B cell (primary cell): ENCODE measurements around the gene DHH. TPM values are rescaled to one million over a fixed set of nuclear protein-coding genes. Genes with fewer than 3 reads are reported as not detected.

ENCODE experiments used
- ATAC-seq: fragments of 200-7000 bp; cut with Tn5 transposase; one replicate; pipeline ENCODE4 v1.10.0; 2021; ENCODE audit warnings: low read depth, mild to moderate bottlenecking, moderate number of reproducible peaks, moderate library complexity
- CTCF ChIA-PET: fragments of 350-600 bp; sonication (Branson Sonifier 250); formaldehyde crosslinking; loops from one replicate; lab custom pipeline; 2021; ENCODE audit warnings: antibody characterized with exemption, inconsistent platforms; lab: Charles Lee
- POLR2A ChIA-PET: fragments of 350-600 bp; sonication (Branson Sonifier 250); formaldehyde crosslinking; loops from one replicate; lab custom pipeline; 2021; ENCODE audit warnings: antibody characterized with exemption; lab: Charles Lee
- DNase-seq: peaks from one replicate; pipeline ENCODE4 v3.0.0; 2013
- H2AFZ ChIP-seq: 2 replicates; pipeline ENCODE4 v1.6.1; 2012; ENCODE audit warnings: mild to moderate bottlenecking, low read depth, low read length; ENCODE audit not compliant: insufficient read depth, poor library complexity, severe bottlenecking
- H3K27ac ChIP-seq, 2 donors: 1 replicate in 1 of 2; 2 replicates in 1 of 2; pipeline ENCODE4 v1.5.1; 2012 to 2013; ENCODE audit warnings: low read length in 2 of 2, mild to moderate bottlenecking in 2 of 2, moderate library complexity in 1 of 2
- H3K27me3 ChIP-seq, 4 experiments: fragments of 200-600 bp in 1 of 4; sonication (generic) in 1 of 4; replicated peaks in 1 of 4; 1 replicate in 2 of 4; 2 replicates in 2 of 4; pipeline versions ENCODE4 v1.6.1 to v1.7.0; 2013 to 2016; ENCODE audit warnings: low read length in 3 of 4, mild to moderate bottlenecking in 2 of 4, mixed read lengths in 1 of 4, moderate library complexity in 1 of 4; ENCODE audit not compliant: insufficient read depth in 4 of 4, control insufficient read depth in 3 of 4; ENCODE audit errors: control extremely low read depth in 1 of 4
- H3K36me3 ChIP-seq, 2 experiments: replicated peaks in 1 of 2; 1 replicate in 1 of 2; 2 replicates in 1 of 2; pipeline versions ENCODE4 v1.6.1 to v1.7.1; 2013; ENCODE audit warnings: low read length in 1 of 2; ENCODE audit not compliant: insufficient read depth in 2 of 2, control insufficient read depth in 1 of 2; ENCODE audit errors: control extremely low read depth in 1 of 2, extremely low read depth in 1 of 2
- H3K4me1 ChIP-seq, 2 donors: fragments of 200-600 bp in 1 of 2; sonication (generic) in 1 of 2; 1 replicate in 1 of 2; 2 replicates in 1 of 2; pipeline versions ENCODE4 v1.5.1 to v1.6.1; 2013 to 2017; ENCODE audit warnings: low read length in 2 of 2; ENCODE audit not compliant: control insufficient read depth in 2 of 2, insufficient read depth in 2 of 2
- H3K4me2 ChIP-seq: replicated peaks from 2 replicates; pipeline ENCODE3; 2012; ENCODE audit warnings: mild to moderate bottlenecking, low read depth, low read length; ENCODE audit not compliant: poor library complexity, severe bottlenecking
- H3K4me3 ChIP-seq, 5 experiments: fragments of 200-600 bp in 1 of 5; sonication (generic) in 1 of 5; 1 replicate in 3 of 5; 2 replicates in 2 of 5; pipeline versions ENCODE4 v1.5.1 to v1.7.0; 2011 to 2016; ENCODE audit warnings: low read length in 4 of 5, mild to moderate bottlenecking in 4 of 5, low read depth in 2 of 5, control low read depth in 1 of 5, moderate library complexity in 1 of 5; ENCODE audit not compliant: insufficient read depth in 1 of 5; ENCODE audit errors: control extremely low read depth in 1 of 5, extremely low read depth in 1 of 5
- H3K79me2 ChIP-seq: fragments of 200-600 bp; sonication (generic); one replicate; pipeline ENCODE4 v1.6.0; 2016; ENCODE audit warnings: low read length; ENCODE audit not compliant: control insufficient read depth, insufficient read depth
- H3K9ac ChIP-seq: fragments of 200-600 bp; sonication (generic); 2 replicates; pipeline ENCODE4 v1.6.1; 2017; ENCODE audit warnings: mild to moderate bottlenecking, low read length, moderate library complexity
- H3K9me3 ChIP-seq, 3 donors: one replicate each; pipeline versions ENCODE4 v1.6.1 to v1.7.1; 2013; ENCODE audit warnings: low read length in 2 of 3; ENCODE audit not compliant: control insufficient read depth in 2 of 3, insufficient read depth in 1 of 3; ENCODE audit errors: control extremely low read depth in 1 of 3
- H4K20me1 ChIP-seq: 2 replicates; pipeline ENCODE4 v1.6.0; 2012; ENCODE audit warnings: mild to moderate bottlenecking, low read length; ENCODE audit not compliant: insufficient read depth, control insufficient read depth, poor library complexity, severe bottlenecking
- H3K27ac Mint-ChIP-seq: one replicate; pipeline ENCODE4 v1.8.0; 2021; ENCODE audit warnings: mixed read lengths
- H3K27me3 Mint-ChIP-seq: one replicate; pipeline ENCODE4 v1.8.0; 2021; ENCODE audit warnings: mixed read lengths
- H3K4me1 Mint-ChIP-seq: one replicate; pipeline ENCODE4 v1.8.0; 2021; ENCODE audit warnings: mixed read lengths
- H3K4me3 Mint-ChIP-seq: one replicate; pipeline ENCODE4 v1.8.0; 2021; ENCODE audit warnings: mixed read lengths
- H3K9me3 Mint-ChIP-seq: one replicate; pipeline ENCODE4 v1.8.0; 2022; ENCODE audit warnings: mixed read lengths; ENCODE audit not compliant: insufficient read depth
- CTCF ChIP-seq: fragments of 200-600 bp; IDR thresholded peaks from one replicate; pipeline ENCODE4 v1.8.0; 2022; ENCODE audit warnings: antibody characterized with exemption, mild to moderate bottlenecking
- EZH2 ChIP-seq: IDR thresholded peaks from 2 replicates; pipeline ENCODE4 v1.6.1; 2012; ENCODE audit warnings: borderline replicate concordance, low read depth, mild to moderate bottlenecking, moderate library complexity, low read length; ENCODE audit not compliant: insufficient read depth, poor library complexity, severe bottlenecking
- WGBS: methylation state at CpG from one replicate; pipeline ENCODE4 v1.1.5; 2013; ENCODE audit warnings: missing lambda C conversion rate; ENCODE audit not compliant: insufficient coverage; 5-methylcytosine and 5-hydroxymethylcytosine counted together
- intact Hi-C: fragments of 100-400 bp; cut with micrococcal nuclease; formaldehyde crosslinking; loops from one replicate; pipeline ENCODE4 v1.10.0; 2022
- polyA plus RNA-seq: library from polyadenylated mRNA; depleted of rRNA; stranded (reverse); fragments of >200 nt; gene quantifications from 2 replicates; pipeline ENCODE4 v1.2.3, GENCODE V29; 2012
- total RNA-seq, 2 donors: library from RNA; stranded (reverse); fragments of 120-200 nt in 1 of 2; gene quantifications; 1 replicate in 1 of 2; 2 replicates in 1 of 2; pipeline versions ENCODE4 v1.2.3 to v1.2.4, GENCODE V29; 2013 to 2022

Gene DHH
- total and polyA plus RNA-seq, 2 donors (not counting 1 experiment from before 2014, with no cell fraction given) = 0.07 to 0.81 TPM

- CTCF ChIA-PET = interaction anchor here (0.5 to 1.6 kb wide), 4 partner anchors 21 to 131 kb away, joined by 3 to 7 read pairs (median 4); partner anchors contain the start of gene TUBA1A
- peak overlapping the region; percentile 97 for H3K4me2 ChIP-seq
- Mint-ChIP-seq H3K27ac (peak overlapping the region; percentile 92), H3K4me1 (peaks cover 56% of the 10 kb centered on the region), H3K4me3 (peak overlapping the region; percentile 92), H3K9me3 (no peaks in the 10 kb centered on the region), H3K27me3 (no peaks in the 10 kb centered on the region)
- no peaks in the 10 kb centered on the region for H3K27me3 ChIP-seq
- H3K79me2 ChIP-seq = peaks cover 90% of the 10 kb centered on the region
- H3K9me3 ChIP-seq = no peaks in the 10 kb centered on the region
- no peak for TF ChIP-seq CTCF
- no peak for TF ChIP-seq EZH2
- ATAC-seq (no peak), DNase-seq (no peak)
- peak overlapping the region; percentile 93 for H3K9ac ChIP-seq
- H3K4me3 ChIP-seq = peak overlapping the region; percentile 81 to 97 (median 91)
- H2AFZ ChIP-seq = no peak overlapping the region
- H3K36me3 ChIP-seq = peaks cover 0 to 23% of the 10 kb centered on the region in 2 experiments
- POLR2A ChIA-PET = interaction anchor here (0.6 to 1.8 kb wide), 2 partner anchors 38 to 73 kb away, joined by 4 to 6 read pairs; partner anchors contain the start of gene TUBA1B
- 18% methylated on average over 3 of the region's 4 CpGs for WGBS
- peak overlapping the region; percentile 4 to 88 for H3K27ac ChIP-seq
- intact Hi-C loops = loop anchor here (5.0 kb wide), 1 partner anchor 61 kb away; the partner anchor contains the start of gene DDN
- peaks cover 69% of the 10 kb centered on the region for H4K20me1 ChIP-seq
- H3K4me1 ChIP-seq = peaks cover 51 to 57% of the 10 kb centered on the region in 2 donors
Measured at GRCh38 chr12:49057888-49058287, 36.7 kb downstream of the DHH start.
